SK-N-MC (cell line): ENCODE data around the gene TMEM39A.

ENCODE experiments used
- EZH2 ChIP-seq: fragments of 200-600 bp; sonication (generic); IDR thresholded peaks from one replicate; pipeline ENCODE4 v1.6.1; 2017; ENCODE audit warnings: antibody characterized with exemption
- FOXP2 ChIP-seq: optimal IDR thresholded peaks from 2 replicates; pipeline ENCODE3; 2011; ENCODE audit warnings: mild to moderate bottlenecking, moderate library complexity; ENCODE audit not compliant: insufficient read depth; ENCODE audit errors: extremely low read length, control extremely low read depth
- POLR2AphosphoS5 ChIP-seq: IDR thresholded peaks from 2 replicates; pipeline ENCODE4 v1.6.1; 2012; ENCODE audit warnings: mild to moderate bottlenecking, low read depth, low read length, borderline replicate concordance

GRCh38 chr3:119500901-119501300 lies 37.5 kb upstream of the TMEM39A start:
- no peak for TF ChIP-seq POLR2AphosphoS5
- TF ChIP-seq EZH2: no peak
- TF ChIP-seq FOXP2: no peak
